NCI-H82 treated with DMSO at 0.1 percent for 48 hours (cell line): ENCODE measurements around the gene PCDHGB5.
"Not testable (repeated sequence)": the region's sequence is repeated elsewhere in the genome, so short reads cannot be mapped to it uniquely, and the experiment has no call there.

ENCODE experiments used
- DNase-seq: peaks from one replicate; lab custom pipeline; 2025; ENCODE audit not compliant: unreplicated experiment; lab: John Stamatoyannopoulos, UW

The PCDHGB5 gene

DNA sequence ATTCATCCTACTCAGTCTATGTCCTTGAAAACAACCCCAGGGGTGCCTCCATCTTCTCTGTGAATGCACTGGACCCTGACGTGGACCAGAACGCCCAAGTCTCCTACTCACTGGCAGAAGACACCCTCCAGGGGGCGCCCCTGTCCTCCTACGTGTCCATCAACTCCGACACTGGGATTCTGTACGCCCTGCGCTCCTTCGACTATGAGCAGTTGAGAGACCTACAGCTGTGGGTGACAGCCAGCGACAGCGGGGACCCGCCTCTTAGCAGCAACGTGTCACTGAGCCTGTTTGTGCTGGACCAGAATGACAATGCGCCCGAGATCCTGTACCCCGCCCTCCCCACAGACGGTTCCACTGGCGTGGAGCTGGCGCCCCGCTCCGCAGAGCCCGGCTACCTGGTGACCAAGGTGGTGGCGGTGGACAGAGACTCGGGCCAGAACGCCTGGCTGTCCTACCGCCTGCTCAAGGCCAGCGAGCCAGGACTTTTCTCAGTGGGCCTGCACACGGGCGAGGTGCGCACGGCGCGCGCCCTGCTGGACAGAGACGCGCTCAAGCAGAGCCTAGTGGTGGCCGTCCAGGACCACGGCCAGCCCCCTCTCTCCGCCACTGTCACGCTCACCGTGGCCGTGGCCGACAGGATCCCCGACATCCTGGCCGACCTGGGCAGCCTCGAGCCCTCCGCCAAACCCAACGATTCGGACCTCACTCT is 22.1 kb upstream of the PCDHGB5 start:
- not testable (repeated sequence) for DNase-seq

DNA sequence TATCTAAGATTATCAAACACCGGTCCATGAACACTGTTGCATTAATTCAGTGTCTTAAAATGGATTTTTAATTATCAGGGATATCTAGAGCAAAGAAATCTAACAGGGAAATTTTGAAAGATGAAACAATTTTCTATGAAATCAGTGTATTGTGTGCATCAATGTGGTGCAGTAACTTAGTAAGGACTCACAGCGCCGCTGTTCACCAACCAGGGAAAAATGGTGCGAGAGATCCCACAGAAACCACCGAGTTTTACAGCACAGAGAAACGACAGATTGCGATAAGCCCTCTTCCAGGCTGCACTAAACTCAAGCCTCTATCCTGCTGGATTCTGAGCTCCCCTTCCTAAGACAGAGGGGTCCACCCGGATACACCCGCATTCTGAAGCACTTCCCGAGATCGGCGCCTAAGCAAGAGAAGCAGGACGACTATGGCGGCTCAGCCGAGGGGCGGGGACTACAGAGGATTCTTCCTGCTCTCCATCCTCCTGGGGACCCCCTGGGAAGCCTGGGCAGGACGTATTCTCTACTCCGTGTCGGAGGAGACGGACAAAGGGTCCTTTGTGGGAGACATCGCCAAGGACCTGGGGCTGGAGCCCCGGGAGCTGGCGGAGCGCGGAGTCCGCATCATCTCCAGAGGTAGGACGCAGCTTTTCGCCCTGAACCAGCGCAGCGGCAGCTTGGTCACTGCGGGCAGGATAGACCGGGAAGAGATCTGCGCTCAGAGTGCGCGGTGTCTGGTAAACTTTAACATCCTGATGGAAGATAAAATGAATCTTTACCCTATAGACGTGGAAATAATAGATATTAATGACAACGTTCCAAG is 15.1 kb upstream of the PCDHGB5 start, which contains the start of gene PCDHGA7:
Gene PCDHGA7 (plus strand): TSS at position 274 of the 826 bp plus-strand sequence. CDS start 158 bp downstream, at position 432.
- DNase-seq, result no peak

DNA sequence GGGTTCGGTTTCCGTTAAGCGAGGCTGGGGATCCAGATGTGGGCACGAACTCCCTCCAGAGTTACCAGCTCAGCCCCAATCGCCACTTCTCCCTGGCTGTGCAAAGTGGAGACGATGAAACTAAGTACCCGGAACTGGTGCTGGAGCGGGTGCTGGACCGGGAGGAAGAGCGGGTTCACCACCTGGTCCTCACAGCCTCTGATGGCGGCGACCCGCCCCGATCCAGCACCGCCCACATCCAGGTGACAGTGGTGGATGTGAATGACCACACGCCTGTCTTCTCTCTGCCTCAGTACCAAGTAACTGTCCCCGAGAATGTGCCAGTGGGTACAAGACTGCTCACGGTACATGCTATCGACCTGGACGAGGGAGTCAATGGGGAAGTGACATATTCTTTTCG is 14.4 kb upstream of the PCDHGB5 start:
- DNase-seq, result no peak

DNA sequence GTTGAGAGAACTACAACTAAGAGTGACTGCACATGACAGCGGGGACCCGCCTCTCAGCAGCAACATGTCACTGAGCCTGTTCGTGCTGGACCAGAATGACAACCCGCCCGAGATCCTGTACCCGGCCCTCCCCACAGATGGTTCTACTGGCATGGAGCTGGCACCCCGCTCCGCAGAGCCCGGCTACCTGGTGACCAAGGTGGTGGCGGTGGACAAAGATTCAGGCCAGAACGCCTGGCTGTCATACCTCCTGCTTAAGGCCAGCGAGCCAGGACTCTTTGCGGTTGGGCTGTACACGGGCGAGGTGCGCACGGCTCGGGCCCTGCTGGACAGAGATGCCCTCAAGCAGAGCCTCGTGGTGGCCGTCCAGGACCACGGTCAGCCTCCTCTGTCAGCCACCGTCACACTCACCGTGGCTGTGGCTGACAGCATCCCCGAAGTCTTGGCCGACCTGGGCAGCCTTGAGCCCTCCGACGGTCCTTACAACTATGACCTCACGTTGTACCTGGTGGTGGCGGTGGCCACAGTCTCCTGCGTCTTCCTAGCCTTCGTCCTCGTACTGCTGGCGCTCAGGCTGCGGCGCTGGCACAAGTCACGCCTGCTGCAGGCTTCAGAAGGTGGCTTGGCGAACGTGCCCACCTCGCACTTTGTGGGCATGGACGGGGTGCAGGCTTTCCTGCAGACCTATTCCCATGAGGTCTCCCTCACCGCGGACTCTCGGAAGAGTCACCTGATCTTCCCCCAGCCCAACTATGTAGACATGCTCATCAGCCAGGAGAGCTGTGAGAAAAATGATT is 13.1 kb upstream of the PCDHGB5 start:
- no peak for DNase-seq

DNA sequence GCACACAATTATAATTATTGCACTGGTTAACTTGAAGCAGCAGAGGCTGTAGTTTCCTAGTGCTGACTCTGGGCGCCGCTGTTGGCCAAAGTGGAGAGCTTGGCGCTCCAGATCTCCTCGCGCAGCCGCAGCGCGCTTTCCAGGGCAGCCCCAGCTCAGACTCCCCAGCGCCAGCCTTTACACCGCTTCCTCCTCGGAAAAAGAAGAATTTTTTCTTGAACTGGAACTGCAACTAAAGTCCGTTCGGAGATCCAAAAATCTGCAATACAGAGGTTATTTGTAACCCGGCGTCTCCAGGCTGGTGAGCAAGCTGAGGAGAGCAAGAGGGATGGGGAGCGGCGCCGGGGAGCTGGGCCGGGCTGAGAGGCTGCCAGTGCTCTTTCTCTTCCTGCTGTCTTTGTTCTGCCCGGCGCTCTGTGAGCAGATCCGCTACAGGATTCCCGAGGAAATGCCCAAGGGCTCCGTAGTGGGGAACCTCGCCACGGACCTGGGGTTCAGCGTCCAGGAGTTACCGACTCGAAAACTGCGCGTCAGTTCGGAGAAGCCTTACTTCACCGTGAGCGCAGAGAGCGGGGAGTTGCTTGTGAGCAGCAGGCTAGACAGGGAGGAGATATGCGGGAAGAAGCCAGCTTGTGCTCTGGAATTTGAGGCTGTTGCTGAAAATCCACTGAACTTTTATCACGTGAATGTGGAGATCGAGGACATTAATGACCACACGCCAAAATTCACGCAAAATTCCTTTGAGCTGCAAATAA is 10.0 kb upstream of the PCDHGB5 start, which contains the start of gene PCDHGB4:
Gene PCDHGB4 (plus strand): TSS at position 142 of the 755 bp plus-strand sequence. CDS start 187 bp downstream, at position 329.
- not testable (repeated sequence) for DNase-seq

DNA sequence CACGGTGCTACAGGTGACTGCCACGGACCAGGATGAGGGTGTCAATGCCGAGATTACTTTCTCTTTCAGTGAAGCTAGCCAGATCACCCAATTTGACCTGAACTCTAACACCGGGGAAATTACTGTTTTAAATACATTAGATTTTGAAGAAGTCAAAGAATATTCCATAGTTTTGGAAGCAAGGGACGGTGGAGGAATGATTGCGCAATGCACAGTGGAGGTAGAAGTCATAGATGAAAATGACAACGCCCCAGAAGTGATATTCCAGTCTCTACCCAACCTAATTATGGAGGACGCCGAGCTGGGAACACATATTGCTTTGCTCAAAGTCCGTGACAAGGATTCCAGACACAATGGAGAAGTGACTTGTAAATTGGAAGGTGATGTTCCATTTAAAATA is 9.1 kb upstream of the PCDHGB5 start:
- no peak for DNase-seq

DNA sequence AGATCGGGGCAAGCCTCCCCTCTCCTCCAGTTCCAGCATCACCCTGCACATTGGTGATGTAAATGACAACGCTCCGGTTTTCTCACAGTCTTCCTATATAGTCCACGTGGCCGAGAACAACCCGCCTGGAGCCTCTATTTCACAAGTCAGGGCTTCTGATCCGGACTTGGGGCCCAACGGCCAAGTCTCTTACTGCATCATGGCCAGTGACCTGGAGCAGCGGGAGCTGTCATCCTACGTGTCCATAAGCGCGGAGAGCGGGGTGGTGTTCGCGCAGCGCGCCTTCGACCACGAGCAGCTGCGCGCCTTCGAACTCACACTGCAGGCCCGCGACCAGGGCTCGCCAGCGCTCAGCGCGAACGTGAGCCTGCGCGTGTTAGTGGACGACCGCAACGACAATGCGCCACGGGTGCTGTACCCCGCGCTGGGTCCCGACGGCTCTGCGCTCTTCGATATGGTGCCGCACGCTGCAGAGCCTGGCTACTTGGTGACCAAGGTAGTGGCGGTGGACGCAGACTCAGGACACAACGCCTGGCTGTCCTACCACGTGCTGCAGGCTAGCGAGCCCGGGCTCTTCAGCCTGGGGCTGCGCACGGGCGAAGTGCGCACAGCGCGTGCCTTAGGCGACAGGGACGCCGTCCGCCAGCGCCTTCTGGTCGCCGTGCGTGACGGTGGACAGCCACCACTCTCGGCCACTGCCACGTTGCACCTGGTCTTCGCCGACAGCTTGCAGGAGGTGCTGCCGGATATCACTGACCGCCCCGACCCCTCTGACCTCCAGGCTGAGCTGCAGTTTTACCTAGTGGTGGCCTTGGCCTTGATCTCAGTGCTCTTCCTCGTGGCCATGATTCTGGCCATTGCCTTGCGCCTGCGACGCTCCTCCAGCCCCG is 8.3 kb upstream of the PCDHGB5 start:
- DNase-seq, result no peak

DNA sequence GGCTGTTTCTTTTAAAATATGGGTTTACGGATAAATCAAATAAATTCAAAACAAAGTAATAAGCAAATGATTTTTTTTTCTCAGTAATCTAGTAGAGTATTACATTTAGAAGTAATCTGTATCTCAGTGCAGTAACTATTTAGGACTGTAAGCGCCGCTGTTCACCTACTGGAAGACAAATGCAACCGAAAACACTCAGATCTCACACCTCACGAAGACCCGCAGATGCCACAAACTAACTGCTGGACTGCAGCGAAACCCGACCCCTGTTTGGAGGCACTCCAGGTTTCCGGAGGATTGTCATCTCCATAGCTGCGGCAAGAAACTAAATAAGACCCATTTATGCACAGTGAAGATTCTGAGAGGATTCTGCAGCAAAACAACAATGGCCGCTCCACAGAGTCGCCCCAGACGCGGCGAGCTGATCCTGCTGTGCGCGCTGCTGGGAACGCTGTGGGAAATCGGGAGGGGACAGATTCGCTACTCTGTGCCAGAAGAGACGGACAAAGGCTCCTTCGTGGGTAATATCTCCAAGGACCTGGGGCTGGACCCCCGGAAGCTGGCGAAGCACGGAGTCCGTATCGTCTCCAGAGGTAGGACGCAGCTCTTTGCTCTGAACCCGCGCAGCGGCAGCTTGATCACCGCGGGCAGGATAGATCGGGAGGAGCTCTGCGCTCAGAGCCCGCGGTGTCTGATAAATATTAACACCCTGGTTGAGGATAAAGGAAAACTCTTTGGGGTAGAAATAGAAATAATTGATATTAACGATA is 5.1 kb upstream of the PCDHGB5 start, which contains the start of gene PCDHGA8:
Gene PCDHGA8 (plus strand): TSS at position 205 of the 770 bp plus-strand sequence. CDS start 181 bp downstream, at position 386.
- no peak for DNase-seq

DNA sequence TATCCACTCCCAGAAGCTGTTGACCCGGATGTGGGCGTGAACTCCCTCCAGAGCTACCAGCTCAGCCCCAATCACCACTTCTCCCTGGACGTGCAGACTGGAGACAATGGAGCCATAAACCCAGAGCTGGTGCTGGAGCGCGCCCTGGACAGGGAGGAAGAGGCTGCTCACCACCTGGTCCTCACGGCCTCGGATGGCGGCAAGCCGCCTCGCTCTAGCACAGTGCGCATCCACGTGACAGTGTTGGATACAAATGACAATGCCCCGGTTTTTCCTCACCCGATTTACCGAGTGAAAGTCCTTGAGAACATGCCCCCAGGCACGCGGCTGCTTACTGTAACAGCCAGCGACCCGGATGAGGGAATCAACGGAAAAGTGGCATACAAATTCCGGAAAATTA is 4.5 kb upstream of the PCDHGB5 start:
- DNase-seq, result no peak

DNA sequence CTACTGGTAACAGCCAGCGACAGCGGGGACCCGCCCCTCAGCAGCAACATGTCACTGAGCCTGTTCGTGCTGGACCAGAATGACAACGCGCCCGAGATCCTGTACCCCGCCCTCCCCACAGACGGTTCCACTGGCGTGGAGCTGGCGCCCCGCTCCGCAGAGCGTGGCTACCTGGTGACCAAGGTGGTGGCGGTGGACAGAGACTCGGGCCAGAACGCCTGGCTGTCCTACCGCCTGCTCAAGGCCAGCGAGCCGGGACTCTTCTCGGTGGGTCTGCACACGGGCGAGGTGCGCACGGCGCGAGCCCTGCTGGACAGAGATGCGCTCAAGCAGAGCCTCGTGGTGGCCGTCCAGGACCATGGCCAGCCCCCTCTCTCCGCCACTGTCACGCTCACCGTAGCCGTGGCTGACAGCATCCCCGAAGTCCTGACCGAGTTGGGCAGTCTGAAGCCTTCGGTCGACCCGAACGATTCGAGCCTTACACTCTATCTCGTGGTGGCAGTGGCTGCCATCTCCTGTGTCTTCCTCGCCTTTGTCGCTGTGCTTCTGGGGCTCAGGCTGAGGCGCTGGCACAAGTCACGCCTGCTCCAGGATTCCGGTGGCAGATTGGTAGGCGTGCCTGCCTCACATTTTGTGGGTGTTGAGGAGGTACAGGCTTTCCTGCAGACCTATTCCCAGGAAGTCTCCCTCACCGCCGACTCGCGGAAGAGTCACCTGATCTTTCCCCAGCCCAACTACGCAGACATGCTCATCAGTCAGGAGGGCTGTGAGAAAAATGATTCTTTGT is 3.2 kb upstream of the PCDHGB5 start:
- DNase-seq, result not testable (repeated sequence)

DNA sequence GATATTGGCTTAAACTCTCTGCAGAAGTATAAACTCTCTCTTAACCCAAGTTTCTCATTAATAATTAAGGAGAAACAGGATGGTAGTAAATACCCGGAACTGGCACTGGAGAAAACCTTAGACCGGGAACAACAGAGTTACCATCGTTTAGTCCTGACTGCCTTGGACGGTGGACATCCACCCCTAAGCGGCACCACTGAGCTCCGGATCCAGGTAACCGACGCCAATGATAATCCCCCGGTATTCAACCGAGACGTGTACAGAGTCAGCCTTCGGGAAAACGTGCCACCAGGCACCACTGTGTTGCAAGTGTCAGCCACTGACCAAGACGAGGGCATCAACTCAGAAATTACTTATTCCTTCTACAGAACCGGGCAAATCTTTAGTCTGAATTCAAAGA is 861 bp downstream of the PCDHGB5 start:
- DNase-seq, result no peak

DNA sequence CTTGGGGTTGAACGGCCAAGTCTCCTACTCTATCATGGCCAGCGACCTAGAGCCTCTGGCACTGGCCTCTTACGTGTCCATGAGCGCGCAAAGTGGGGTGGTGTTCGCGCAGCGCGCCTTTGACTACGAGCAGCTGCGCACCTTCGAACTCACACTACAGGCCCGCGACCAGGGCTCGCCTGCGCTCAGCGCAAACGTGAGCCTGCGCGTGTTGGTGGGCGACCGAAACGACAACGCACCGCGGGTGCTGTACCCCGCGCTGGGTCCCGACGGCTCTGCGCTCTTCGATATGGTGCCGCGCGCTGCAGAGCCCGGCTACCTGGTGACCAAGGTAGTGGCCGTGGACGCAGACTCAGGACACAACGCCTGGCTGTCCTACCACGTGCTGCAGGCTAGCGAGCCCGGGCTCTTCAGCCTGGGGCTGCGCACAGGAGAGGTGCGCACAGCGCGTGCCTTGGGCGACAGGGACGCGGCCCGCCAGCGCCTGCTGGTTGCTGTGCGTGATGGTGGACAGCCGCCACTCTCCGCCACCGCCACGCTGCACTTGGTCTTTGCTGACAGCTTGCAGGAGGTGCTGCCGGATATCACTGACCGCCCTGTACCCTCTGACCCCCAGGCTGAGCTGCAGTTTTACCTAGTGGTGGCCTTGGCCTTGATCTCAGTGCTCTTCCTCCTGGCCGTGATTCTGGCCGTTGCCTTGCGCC is 2.0 kb downstream of the PCDHGB5 start:
- no peak for DNase-seq

DNA sequence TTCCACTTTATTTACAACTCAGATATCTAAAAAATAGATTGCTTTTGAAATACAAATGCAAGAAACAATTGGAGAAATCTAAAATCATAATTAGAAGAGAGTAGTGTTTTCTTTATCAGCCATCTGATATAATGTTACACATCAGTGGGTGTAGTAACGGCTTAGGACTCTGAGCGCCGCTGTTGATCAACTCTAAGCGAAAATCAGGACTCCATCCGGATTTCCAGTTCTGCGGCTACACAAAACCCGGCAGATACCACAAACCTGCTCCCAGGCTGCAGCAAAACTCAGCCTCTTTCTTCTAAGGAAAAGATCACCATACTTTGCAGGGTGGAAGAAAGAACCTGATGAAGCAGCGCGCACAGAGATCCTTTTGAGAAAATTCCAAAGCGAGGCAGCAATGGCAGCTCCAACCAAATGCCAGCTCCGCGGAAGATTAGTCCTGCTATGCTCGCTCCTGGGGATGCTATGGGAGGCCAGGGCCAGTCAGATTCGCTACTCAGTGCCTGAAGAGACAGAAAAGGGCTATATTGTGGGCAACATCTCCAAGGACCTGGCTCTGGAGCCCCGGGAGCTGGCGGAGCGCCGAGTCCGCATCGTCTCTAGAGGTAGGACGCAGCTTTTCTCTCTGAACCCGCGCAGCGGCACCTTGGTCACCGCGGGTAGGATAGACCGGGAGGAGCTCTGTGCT is 5.0 kb downstream of the PCDHGB5 start, which contains the start of gene PCDHGA9:
Gene PCDHGA9 (plus strand): TSS at position 226 of the 691 bp plus-strand sequence. CDS start 175 bp downstream, at position 401.
- DNase-seq, result no peak

DNA sequence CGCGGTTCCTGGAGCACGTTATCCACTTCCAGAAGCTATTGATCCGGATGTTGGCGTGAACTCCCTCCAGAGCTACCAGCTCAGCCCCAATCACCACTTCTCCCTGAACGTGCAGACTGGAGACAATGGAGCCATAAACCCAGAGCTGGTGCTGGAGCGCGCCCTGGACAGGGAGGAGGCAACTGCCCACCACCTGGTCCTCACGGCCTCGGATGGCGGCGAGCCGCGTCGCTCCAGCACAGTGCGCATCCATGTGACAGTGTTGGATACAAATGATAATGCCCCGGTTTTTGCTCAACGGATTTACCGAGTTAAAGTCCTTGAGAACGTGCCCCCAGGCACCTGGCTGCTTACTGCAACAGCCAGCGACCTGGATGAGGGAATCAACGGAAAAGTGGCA is 5.6 kb downstream of the PCDHGB5 start:
- no peak for DNase-seq

DNA sequence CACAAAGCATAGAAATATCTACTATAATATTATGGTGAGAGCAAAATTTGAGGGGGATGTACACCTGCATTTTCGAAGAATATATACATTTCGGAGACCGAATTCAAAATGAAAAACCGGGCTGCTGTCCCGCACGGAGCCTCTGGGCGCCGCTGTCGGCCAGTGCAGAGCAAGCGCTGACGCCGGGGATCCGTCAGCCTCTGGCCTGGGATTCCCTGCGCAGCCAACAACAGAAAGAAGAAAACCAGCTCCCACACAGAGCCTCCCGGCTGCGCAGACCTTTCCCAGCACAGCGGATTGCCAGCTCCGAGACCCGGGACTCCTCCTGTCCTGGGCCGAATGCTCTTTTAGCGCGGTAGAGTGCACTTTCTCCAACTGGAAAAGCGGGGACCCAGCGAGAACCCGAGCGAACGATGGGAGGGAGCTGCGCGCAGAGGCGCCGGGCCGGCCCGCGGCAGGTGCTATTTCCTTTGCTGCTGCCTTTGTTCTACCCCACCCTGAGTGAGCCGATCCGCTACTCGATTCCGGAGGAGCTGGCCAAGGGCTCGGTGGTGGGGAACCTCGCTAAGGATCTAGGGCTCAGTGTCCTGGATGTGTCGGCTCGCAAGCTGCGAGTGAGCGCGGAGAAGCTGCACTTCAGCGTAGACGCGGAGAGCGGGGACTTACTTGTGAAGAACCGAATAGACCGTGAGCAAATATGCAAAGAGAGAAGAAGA is 10.2 kb downstream of the PCDHGB5 start, which contains the start of gene PCDHGB6:
Gene PCDHGB6 (plus strand): TSS at position 232 of the 716 bp plus-strand sequence. CDS start 182 bp downstream, at position 414.
- DNase-seq, result not testable (repeated sequence)
